Measurements from ENCODE around the gene NAALADL2. TPM values are rescaled to one million over a fixed set of nuclear protein-coding genes. Genes with fewer than 3 reads are reported as not detected.

The NAALADL2 gene
- polyA plus RNA-seq, 3 donors: not detected

- H3K27ac ChIP-seq (ENCODE audit: low read depth in 1 of 2, low read length in 2 of 2): no peak overlapping the region
- peaks cover 0 to 8% (median 5%) of the 10 kb centered on the region in 7 donors for H3K9me3 Mint-ChIP-seq
- no peak for DNase-seq
- H3K27me3 Mint-ChIP-seq (ENCODE audit: low read depth in 3 of 3): no peaks in the 10 kb centered on the region
- 100% methylated on average over 2 of the region's 4 CpGs for WGBS (ENCODE audit: insufficient coverage)
- no peaks in the 10 kb centered on the region for H3K36me3 ChIP-seq (replicated peaks in 1 of 2; ENCODE audit: control insufficient read depth in 1 of 2, insufficient read depth in 2 of 2, low read length in 2 of 2)
- H3K36me3 Mint-ChIP-seq: no peaks in the 10 kb centered on the region
- H3K4me2 ChIP-seq (replicated peaks; ENCODE audit: extremely low read depth, low read length, poor library complexity, severe bottlenecking): no peak overlapping the region
- H3K79me2 ChIP-seq (ENCODE audit: insufficient read depth, low read length): no peaks in the 10 kb centered on the region
- intact Hi-C loops (cut with micrococcal nuclease): no loop called here
- H3K4me1 ChIP-seq (ENCODE audit: control insufficient read depth in 1 of 2, insufficient read depth in 2 of 2, low read length in 2 of 2): no peaks in the 10 kb centered on the region
- no peaks in the 10 kb centered on the region for H4K20me1 ChIP-seq (ENCODE audit: insufficient read depth, low read length)
- H3K4me1 Mint-ChIP-seq: no peaks in the 10 kb centered on the region
- no peak overlapping the region for H3K4me3 Mint-ChIP-seq
- H3K27ac Mint-ChIP-seq: no peak overlapping the region
- no peak overlapping the region for H2AFZ ChIP-seq (ENCODE audit: insufficient read depth, low read depth, low read length, poor library complexity, severe bottlenecking)
- H3K9me3 ChIP-seq (replicated peaks in 1 of 2; ENCODE audit: control insufficient read depth in 1 of 2, insufficient read depth in 1 of 2, low read length in 2 of 2): peaks cover 0 to 5% of the 10 kb centered on the region in 2 donors
- H3K4me3 ChIP-seq (replicated peaks in 1 of 3; ENCODE audit: low read depth in 2 of 3, low read length in 3 of 3): no peak overlapping the region
- H3K27me3 ChIP-seq (ENCODE audit: control insufficient read depth in 2 of 2, insufficient read depth in 2 of 2, low read length in 2 of 2): no peaks in the 10 kb centered on the region
- no peak for TF ChIP-seq CTCF (IDR thresholded peaks at IDR 0.05)
- H3K9ac ChIP-seq (ENCODE audit: insufficient read depth, low read length, poor library complexity, severe bottlenecking): no peak overlapping the region
Observed at GRCh38 chr3:175413926-175414325, 554.8 kb downstream of the NAALADL2 start.

GRCh38 chr3:175416600-175416999, 557.5 kb downstream of the NAALADL2 start:
- Histone ChIP-seq H3K79me2 (ENCODE audit: insufficient read depth, low read length) (no peaks in the 10 kb centered on the region), H3K9ac (ENCODE audit: insufficient read depth, low read length, poor library complexity, severe bottlenecking) (no peak overlapping the region), H3K27me3 (ENCODE audit: control insufficient read depth in 2 of 2, insufficient read depth in 2 of 2, low read length in 2 of 2) (no peaks in the 10 kb centered on the region), H3K4me2 (replicated peaks; ENCODE audit: extremely low read depth, low read length, poor library complexity, severe bottlenecking) (no peak overlapping the region), H3K4me3 (replicated peaks in 1 of 3; ENCODE audit: low read depth in 2 of 3, low read length in 3 of 3) (no peak overlapping the region), H3K27ac (ENCODE audit: low read depth in 1 of 2, low read length in 2 of 2) (no peak overlapping the region), H2AFZ (ENCODE audit: insufficient read depth, low read depth, low read length, poor library complexity, severe bottlenecking) (no peak overlapping the region), H4K20me1 (ENCODE audit: insufficient read depth, low read length) (no peaks in the 10 kb centered on the region), H3K4me1 (ENCODE audit: control insufficient read depth in 1 of 2, insufficient read depth in 2 of 2, low read length in 2 of 2) (no peaks in the 10 kb centered on the region), H3K36me3 (replicated peaks in 1 of 2; ENCODE audit: control insufficient read depth in 1 of 2, insufficient read depth in 2 of 2, low read length in 2 of 2) (no peaks in the 10 kb centered on the region), H3K9me3 (replicated peaks in 1 of 2; ENCODE audit: control insufficient read depth in 1 of 2, insufficient read depth in 1 of 2, low read length in 2 of 2) (peaks cover 0 to 5% of the 10 kb centered on the region in 2 donors)
- intact Hi-C loops (cut with micrococcal nuclease): no loop called here
- Mint-ChIP-seq H3K36me3 (no peaks in the 10 kb centered on the region), H3K4me3 (no peak overlapping the region), H3K27me3 (ENCODE audit: low read depth in 3 of 3) (no peaks in the 10 kb centered on the region), H3K27ac (no peak overlapping the region), H3K9me3 (peaks cover 0 to 8% (median 4%) of the 10 kb centered on the region in 7 donors), H3K4me1 (no peaks in the 10 kb centered on the region)
- WGBS (ENCODE audit: insufficient coverage): no CpG with 5 or more reads among the region's 2 CpGs
- TF ChIP-seq CTCF (IDR thresholded peaks at IDR 0.05): no peak
- no peak for DNase-seq

All from CD14-positive monocyte (primary cell).